ENCODE results near the gene BCAP29. TPM values are rescaled to one million over a fixed set of nuclear protein-coding genes. Genes with fewer than 3 reads are reported as not detected.
A peak's percentile ranks its signal among the peaks of the same experiment; 100 is the strongest.
"Not testable (repeated sequence)": the region's sequence is repeated elsewhere in the genome, so short reads cannot be mapped to it uniquely, and the experiment has no call there.

The BCAP29 gene, protein sequence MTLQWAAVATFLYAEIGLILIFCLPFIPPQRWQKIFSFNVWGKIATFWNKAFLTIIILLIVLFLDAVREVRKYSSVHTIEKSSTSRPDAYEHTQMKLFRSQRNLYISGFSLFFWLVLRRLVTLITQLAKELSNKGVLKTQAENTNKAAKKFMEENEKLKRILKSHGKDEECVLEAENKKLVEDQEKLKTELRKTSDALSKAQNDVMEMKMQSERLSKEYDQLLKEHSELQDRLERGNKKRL
- total RNA-seq (2014; rRNA removed; shearing (Covaris generic)) = 115 and 138 TPM in 2 replicates

DNA sequence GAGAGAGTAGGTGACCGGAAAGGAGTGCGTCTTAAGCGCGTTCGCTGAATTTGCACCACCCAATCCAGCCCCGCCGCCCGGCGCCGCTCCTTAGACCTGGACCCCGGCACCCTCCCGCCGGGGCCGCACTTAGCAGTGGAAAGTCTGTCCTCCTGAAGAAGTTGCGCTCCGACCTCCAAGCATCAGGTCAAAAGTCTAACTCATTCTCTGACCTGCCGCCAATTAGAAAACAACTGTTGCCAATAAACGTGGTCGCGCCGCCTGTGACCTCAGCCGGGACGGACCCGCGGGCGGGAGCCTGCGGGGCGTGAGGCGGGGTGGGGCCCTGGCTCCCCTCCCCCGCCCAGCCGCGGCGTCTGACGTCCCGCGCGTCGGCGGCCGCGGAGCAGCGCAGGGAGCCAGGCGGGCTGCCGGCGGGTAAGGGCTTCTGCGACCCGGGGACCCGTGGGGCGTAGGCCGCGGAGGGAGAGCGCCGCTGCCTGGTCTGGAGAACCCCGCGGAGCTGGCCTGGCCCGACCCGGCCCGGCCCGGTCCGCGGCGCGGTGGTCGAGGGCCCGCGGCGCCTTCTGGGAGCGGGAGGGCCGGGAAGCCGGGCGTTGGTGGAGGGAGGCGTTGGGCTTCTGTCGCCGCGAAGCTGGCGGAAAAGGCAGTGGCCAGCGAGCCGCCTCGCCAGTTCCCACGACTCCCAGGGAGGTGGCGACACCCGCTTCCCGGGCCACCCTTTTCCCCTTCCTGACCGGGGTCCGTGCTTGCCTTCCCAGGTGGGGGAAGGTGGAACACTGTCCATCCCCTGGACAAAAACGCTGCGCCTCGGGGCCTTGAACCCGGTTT, at the start of gene BCAP29:
TSS of gene BCAP29 (plus strand) at position 362 of the 831 bp plus-strand sequence. CDS start 527 bp downstream, outside the sequence.
- DNase-seq (ENCODE audit: low read depth) = peak; percentile 77

DNA sequence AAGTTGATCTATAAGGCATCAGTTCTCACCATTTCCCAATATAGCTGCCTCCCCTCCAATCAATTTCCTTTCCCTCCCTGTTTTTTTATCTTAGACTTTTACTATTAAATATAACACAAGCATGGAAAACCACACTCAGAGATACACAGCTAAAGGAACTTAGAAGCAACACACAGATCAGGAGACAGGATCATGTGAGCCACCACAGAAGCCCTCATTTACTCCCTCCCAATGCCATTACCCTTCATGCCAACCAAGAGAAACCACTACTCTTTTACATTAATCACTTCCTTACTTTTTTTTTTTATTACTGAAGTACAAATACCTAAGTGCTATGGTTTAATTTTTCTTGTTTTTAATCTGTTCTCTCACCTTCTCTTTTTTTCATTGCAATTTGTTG, 49.3 kb upstream of the BCAP29 start:
- no peak for DNase-seq (ENCODE audit: low read depth)

DNA sequence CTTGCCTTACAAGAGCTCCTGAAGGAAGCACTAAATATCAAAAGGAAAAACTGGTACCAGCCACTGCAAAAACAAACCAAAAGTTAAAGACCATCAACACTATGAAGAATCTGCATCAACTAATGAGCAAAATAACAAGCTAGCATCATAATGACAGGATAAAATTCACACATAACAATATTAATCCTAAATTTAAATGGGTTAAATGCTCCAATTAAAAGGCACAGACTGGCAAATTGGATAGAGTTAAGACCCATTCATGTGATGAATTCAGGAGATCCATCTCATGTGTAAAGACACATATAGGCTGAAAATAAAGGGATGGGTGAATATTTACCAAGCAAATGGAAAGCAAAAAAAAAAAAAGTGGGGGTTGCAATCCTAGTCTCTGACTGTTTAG, 45.9 kb upstream of the BCAP29 start:
- no peak for DNase-seq (ENCODE audit: low read depth)

DNA sequence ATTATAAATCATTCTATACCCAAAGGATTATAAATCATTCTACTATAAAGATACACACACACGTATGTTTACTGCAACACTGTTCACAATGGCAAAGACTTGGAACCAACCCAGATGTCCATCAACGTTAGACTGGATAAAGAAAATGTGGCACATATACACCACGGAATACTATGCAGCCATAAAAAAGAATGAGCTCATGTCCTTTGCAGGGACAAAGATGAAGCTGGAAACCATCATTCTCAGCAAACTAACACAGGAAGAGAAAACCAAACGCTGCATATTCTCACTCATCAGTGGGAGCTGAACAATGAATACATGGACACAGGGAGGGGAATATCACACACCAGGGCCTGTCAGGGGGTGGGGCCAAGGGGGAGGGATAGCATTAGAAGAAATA, 42.8 kb upstream of the BCAP29 start:
- not testable (repeated sequence) for DNase-seq (ENCODE audit: low read depth)

DNA sequence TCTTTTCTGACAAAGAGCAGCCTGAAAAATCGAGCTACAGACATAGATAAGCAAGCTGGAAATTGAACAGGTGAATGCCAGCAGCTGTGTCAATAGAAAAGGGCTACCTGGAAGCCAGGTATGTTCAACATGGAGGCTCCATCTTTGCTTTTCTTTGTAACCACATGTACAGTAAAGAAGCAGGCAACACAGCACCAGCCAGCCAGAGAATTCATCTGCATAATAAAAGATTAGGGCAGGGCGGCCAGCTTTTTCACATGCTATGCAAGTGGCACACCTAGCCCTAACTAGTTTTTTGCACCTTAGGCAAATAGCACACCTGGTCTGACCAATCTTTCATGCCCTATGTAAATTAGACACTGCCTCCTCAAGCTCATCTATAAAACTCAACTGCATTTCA, 42.0 kb upstream of the BCAP29 start:
- no peak for DNase-seq (ENCODE audit: low read depth)

DNA sequence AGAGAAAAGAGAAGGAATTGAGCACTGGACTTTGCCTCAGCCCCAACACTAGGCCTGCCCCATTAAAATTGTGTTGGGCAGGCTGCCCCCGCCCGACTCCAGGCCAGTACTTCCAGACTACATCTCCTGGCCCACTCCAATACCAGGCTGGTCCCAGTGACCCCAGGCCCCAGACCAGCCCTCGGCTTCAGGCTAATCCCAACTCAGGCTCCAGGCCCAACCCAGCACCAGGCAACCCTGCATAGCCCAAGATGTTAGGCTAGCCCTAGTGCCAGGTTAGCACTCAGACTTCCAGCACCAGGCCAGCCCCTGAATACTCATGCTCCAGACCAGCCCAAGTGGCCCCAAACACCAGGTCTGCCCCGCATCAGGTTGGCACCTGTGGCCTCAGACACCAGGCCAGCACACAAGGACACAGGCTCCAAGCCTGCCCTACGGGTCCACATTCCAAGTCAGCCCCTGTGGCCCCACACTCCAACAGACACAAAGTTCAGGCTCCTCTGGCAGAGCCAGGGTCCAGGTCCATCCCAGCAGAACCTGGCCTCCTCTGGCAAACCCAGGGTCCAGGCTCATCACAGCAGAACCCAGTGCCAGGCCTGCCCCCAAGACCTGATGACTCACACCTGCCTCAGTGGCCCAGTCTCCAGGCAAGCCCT, 36.6 kb upstream of the BCAP29 start:
- DNase-seq (ENCODE audit: low read depth) = no peak

DNA sequence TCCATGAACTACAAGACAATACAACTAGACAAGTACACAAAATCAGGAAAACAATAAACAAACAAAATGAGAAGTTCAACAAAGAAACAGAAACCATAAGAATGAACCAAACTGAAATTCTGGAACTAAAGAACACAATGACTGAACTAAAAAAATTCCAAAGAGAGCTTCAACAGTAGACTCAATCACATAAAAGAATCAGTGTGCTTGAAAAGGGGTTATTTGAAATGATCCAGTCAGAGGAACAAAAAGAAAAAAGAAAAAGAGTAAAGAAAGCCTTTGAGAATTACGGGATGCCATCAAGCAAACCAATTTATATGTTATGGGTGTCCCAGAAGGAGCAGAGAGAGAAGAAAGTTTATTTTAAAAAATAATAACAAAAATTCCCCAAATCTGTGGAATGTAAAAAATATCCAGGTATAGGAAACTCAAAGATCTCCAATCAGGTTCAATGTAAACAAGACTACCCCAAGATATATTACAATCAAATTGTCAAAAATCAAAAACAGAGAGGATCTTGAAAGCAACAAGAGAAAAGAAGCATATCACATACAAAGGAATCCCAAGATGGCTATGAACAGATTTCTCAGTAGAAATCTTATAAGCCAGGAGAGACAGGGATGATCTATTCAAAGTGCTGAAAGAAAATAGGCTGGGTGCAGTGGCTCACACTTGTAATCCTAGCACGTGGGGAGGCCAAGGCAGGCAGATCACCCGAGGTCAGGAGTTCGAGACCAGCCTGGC, 35.0 kb upstream of the BCAP29 start:
- DNase-seq (ENCODE audit: low read depth) = no peak

DNA sequence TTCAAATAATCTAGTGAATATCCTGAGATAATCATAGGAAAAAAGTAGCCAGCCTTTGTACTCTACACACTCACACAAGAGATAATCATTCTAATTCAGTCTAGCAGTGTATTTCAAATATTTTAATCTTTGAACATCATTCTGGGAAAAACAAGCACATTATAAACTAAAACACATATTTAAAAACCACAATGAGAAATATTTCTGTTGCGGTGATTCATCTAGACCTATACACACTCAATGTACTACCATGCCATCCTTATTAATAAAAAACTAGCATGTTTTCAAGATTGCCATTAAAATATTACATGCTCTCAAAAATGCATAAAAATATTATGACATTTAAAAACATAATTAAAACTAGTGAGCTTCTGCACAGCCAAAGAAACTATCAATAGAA, 28.1 kb upstream of the BCAP29 start:
- no peak for DNase-seq (ENCODE audit: low read depth)

DNA sequence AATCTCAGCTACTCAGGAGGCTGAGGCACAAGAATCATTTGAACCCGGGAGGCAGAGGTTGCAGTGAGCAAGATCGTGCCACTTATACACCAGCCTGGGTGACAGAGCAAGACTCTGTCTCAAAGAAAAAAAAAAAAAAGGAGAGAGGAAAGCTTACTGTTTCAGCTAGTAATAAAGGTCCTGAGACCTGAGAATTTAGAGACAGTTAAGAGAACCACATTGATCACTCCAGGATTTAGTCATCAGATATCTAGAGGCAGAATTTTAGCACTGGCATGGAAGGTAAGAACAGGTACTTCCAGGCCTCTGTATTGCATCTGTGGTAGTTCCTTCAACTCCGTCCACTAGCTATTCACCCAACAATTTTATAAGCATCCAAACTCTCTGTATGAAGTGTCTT, 24.2 kb upstream of the BCAP29 start:
- DNase-seq (ENCODE audit: low read depth) = no peak

DNA sequence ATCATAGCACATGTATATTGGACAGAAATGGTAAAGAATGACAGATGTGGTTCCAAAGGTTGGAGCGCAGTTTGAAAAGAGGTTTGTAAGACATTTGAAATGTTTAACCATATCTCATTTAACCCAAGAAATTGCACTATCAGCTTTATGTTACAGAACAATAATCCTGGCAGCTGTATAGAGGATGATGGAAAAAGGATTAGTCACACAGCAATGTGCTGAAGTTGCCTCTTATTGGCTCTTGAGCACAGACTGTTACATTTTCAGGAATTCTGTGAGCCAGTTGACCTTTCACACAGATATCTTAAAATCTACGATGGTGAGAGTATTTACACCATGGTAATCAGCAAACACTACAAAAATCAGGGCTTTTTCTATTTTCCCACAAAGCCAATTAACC, 20.2 kb upstream of the BCAP29 start:
- DNase-seq (ENCODE audit: low read depth) = peak; percentile 42

DNA sequence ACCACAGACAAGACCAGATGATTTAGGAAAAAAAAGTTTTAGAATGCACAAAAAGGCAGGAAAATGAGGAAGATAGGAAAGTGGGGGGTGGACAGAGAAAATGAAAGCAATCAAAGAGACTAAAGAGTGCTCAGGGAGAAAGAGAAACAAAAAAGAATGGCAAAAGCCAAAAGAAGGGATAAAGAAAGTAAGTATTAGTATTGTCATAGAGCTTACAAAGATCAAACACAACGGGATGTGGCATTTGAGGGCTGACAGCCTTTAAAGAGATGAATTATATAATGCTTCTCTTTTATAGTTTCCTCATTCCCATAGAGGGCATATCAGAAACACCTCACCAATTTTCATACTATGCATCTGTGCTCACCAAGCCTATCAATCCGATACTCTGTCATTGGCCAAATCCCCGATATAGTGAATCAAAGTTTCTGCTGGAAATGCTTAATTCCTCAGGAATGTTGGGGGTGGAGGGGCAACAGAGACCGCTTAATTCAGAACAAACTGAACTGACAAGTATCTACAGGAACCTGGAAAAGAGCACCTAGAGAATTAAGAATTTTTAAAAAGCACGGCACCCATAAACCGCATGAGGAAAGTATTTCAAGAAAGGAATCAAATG, 19.0 kb upstream of the BCAP29 start:
- no peak for DNase-seq (ENCODE audit: low read depth)

DNA sequence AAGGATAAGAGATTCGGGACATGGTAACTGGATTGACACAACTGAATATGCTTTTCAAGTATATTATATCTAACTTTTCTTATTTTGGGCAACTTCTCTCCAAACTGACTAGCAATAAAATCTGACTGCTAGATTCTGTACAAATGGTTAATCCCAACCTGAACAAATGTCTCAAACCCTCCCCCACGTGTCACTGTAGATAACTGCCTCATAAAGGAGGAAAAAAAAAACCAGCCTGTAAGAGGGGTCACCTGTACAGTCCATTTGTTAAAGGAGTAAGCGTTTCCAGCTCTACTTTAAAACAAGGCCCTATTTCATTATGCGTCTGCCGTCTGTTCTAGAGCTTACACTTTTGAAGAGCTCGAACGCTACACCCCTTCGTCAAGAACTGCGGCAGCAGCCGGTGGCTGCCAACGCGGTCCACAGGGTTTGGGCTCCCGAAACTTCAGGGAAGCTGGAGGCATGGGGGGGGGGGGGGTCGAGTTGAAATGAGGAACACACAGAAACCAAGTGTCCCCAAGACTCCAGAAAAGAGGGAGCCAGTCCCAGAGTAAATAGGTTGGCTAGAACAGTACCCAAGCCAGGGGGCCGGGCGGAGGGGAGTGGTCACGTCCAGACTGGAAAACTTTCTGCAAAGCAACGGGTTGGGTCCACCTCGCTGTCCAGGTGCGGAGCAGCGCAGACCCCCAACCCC, 16.8 kb upstream of the BCAP29 start:
- DNase-seq (ENCODE audit: low read depth) = peak; percentile 31

DNA sequence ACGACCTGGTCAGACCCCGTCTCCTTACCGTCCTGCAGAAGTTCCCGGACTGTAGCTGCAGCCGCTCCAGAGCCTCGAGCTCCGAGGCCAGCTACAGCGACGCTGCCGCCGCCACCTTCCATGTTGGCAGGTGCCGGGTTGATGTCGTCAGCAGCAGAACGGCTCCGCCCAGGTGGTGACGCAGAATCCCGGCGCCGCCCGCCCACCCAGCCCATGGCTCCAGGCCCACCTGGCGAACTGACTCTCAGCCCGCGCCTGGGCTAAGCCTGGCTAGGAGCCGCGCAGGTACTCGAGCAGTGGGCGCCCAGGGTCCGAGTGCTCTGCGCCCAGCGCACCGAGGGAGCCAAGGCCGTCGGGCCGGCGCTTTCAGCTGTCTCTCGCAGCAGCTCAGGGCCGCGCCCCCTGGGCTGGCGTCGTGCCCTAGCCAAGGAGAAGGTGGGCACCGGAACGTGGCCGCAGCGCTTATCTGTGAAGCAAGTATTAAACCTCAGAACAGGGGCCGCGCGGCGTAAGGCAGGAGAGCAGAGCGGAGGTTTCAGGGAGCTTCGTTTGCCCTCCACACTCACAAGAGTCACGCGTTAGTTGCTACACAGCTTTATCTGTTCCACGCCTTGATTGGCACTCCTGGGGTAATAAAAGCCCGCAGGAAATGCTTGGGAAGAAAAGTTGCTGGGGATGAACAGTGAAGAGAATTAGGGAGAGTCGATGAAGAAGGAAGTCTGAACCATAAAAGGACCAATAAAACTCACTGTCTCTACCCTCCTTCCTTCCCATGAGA, 16.1 kb upstream of the BCAP29 start, which contains the start of the genes COG5 and DUS4L:
TSS of gene COG5 (minus strand) at position 146 of the 778 bp plus-strand sequence. CDS start at position 122, 24 bp downstream.
TSS of gene DUS4L (plus strand) at position 197 of the 778 bp plus-strand sequence. CDS start 3,100 bp downstream, outside the sequence.
- DNase-seq (ENCODE audit: low read depth) = peak; percentile 66

DNA sequence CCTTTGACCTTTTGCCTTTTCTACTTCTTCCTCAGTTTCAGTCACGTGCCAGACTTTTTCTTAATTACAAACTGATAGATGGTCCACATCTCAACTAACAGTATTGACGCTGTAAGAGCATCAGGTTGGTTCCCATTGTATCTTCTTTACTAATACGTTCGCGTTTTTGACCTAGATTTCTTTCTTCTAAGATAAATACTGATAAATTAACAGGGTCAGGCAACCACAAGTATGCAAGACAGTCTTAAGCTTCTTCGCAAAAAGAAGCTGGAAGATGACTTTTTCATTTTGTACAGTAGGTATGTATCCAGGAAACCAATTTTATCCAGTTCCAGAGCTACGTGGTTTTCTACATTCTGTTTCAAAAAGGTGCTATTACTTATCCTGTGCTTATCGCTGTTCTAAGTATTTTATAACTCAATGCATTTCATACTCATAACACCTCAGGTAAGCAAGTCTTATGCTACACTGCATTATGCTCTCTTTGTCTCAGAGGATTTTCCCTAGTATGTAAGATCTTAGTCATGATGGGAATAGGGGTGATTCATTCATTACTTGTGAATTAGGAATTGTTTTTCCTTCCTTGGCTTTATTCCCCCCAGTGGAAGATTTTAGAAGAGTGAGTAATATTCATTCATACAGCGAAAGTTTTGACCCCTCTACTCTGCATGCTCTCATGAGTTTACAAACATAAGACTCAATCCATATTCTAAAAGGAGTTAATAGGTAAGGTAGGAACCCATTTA, 15.3 kb upstream of the BCAP29 start:
- peak; percentile 73 for DNase-seq (ENCODE audit: low read depth)

DNA sequence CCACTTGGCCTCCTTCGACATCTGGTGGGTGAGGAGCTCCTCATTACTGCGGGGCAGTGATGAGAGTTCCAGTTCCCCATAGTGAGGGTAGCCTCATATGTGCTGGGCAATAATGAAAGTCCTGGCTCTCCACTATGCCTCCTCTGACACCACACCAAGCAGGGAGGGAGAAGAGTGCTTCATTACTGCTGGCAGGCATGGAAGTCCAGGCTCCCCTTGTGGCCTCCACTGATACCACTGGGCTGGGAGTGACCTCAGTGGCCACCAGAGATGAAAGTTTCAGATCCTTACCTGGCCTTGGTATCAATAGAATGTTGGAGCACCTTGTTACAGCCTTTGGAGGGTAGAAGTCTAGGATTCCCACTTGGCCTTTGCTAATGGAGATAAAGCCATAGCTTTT, 9.7 kb upstream of the BCAP29 start:
- DNase-seq (ENCODE audit: low read depth) = no peak

DNA sequence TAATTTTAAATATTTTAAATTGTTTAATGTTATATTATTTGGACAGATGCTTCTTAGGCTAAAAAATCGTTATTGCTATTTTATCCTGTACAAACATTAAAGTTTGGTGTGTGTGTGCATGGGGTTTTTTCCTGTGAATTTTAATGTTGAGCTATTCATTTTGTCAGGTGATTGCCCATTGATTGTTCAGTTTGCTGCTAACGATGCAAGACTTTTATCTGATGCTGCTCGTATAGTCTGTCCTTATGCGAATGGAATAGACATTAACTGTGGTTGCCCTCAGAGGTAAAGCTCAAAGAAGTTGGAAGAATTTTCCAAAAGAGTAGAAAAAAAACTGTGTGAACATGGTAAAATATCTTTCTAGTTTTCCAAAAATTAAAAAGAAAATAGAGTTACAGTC, 6.5 kb upstream of the BCAP29 start:
- no peak for DNase-seq (ENCODE audit: low read depth)

DNA sequence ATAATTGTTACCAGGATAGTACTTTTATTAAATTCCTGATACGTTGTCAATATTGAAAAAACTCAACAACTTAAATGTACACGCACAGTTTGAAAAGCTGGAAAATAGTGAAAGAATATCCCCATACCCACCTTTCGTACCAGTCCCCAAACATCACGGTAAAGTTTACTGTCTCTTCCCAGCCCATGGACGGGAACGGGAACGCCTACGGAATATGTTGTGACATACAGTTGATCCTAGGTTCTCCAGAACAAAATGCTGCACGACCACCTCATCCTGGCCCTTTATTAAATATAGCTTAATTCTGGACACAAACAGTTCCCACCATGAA, 527 bp upstream of the BCAP29 start:
- no peak for DNase-seq (ENCODE audit: low read depth)

DNA sequence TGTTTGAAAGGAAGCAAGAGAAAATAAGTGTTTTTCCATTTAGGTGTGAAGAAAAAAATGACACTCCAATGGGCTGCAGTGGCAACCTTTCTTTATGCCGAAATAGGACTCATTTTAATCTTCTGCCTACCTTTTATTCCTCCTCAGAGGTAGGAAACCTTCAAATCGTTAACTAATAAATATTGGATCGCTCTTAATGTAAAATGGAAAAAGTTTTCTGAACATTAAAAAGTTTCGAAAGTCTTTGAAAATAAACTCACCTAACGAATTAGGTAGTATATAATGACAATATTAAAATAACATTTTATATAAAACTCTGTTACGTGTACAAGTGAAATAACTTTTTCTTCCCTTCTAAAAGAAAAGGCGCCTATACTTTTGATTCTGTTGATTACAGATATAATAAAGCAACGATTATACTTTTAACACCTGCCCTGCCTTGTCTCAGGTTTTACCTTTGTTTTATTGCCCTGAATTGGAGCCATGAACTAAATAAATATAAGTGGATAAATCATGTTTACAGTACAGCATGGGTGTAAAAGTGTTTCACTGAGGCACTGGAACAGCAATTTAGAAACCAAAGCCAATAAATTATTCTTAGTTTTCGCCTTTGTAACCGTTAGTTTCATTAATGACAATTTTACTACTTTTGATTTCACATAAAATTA, 804 bp downstream of the BCAP29 start:
- no peak for DNase-seq (ENCODE audit: low read depth)

All from RPMI7951 (cell line).